ENCODE results near the gene NDFIP2. TPM values are rescaled to one million over a fixed set of nuclear protein-coding genes. Genes with fewer than 3 reads are reported as not detected.
"Not testable (repeated sequence)": the region's sequence is repeated elsewhere in the genome, so short reads cannot be mapped to it uniquely, and the experiment has no call there.

Gene NDFIP2
- total RNA-seq, 1 experiment from 2014 or later: 14.0 TPM

DNA sequence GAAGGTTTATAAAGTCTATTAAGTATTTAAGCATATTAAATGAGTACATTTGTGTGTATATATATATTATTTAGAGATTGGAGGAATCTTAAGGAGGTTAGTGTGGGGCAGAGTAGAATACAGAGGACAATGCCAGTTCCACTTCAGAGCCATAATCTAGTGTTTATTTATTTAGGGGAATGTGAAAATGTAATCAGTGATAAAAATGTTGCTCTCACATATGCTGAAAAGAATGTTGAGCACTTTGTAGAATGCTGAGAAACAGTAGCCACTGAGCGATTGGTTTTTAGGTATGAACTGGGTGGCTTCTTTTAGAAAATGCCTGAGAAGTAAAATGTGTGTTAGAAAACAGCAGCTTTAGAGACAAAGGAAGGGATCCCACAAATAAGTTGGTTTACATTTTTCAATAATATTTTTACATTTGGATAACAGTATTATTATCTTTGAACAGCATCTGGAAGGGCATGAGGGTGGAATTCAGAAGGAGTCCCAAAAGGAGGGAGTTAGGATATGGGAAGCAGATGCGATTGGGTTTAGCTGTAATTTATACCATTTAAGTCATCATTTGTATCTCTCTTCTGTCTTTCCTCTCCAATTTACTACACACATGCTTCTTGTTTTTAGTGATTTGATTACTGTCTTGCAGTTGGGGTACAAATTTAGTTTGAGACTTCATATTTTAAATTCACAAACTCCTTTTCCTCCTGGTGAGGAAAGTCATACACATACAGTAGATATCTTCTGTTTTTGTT is 68.6 kb downstream of the NDFIP2 start:
- H3K27me3 ChIP-seq (ENCODE audit: control insufficient read depth, insufficient read depth, low read length): no peaks in the 10 kb centered on the region
- H3K36me3 ChIP-seq (replicated peaks; ENCODE audit: control insufficient read depth, insufficient read depth, low read length): no peaks in the 10 kb centered on the region
- no peak for DNase-seq
- H3K4me3 ChIP-seq (ENCODE audit: insufficient read depth, low read depth, low read length): no peak overlapping the region

DNA sequence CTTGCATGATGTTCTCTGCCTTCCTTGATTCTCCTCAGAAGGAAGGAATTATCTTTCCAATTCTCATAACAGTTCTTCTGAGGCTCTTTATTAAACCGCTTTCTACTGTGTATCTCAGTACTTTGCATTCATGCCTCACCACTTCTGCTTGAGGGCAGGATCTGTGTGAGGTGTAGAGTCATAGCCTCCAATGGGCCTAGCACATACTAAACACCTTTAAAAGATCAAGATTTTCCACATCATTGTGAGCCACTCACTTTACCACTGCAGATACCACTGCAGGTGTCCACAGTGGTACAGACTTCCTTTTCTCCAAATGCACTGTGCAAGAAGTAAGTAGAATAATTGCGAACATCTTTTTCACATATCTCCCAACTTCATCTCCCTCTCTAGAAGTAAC is 76.7 kb downstream of the NDFIP2 start:
- Histone ChIP-seq H3K27me3 (ENCODE audit: control insufficient read depth, insufficient read depth, low read length) (no peaks in the 10 kb centered on the region), H3K36me3 (replicated peaks; ENCODE audit: control insufficient read depth, insufficient read depth, low read length) (no peaks in the 10 kb centered on the region), H3K4me3 (ENCODE audit: insufficient read depth, low read depth, low read length) (no peak overlapping the region)
- no peak for DNase-seq

DNA sequence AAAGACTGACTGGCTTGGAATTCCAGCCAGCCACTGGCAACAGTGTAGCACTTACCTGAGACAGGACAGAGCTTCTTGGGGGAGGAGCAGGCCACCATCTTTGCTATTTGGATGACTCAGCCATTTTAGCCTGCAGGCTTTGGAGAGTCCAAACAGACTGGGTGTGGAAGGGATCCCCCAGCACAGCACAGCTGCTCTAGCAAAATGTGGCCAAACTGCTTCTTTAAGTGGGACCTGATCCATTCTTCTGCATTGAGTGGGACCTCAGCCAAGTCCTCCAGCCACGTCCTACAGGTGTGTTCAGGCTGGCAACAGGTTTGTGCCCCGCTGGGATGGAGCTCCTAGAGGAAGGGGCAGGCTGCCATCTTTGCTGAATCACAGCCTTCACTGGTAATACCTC is 80.0 kb downstream of the NDFIP2 start:
- no peaks in the 10 kb centered on the region for H3K36me3 ChIP-seq (replicated peaks; ENCODE audit: control insufficient read depth, insufficient read depth, low read length)
- H3K4me3 ChIP-seq (ENCODE audit: insufficient read depth, low read depth, low read length): no peak overlapping the region
- DNase-seq: no peak
- H3K27me3 ChIP-seq (ENCODE audit: control insufficient read depth, insufficient read depth, low read length): no peaks in the 10 kb centered on the region

DNA sequence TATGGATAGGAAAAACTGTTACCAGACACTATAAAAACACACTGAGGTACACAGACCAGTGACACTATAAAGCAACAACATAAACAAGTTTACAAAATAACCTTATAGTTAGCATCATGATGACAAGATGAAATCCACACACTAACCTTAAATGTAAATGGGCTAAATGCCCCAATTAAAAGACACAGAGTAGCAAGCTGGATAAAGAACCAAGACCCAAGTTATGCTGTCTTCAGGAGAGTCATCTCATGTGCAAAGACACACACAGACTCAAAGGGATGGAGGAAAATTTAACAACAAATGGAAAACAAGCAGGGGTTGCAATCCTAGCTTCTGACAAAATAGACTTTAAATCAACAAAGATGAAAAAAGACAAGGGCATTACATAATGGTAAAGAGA is 81.6 kb downstream of the NDFIP2 start:
- H3K36me3 ChIP-seq (replicated peaks; ENCODE audit: control insufficient read depth, insufficient read depth, low read length): no peaks in the 10 kb centered on the region
- DNase-seq: no peak
- no peak overlapping the region for H3K4me3 ChIP-seq (ENCODE audit: insufficient read depth, low read depth, low read length)
- no peaks in the 10 kb centered on the region for H3K27me3 ChIP-seq (ENCODE audit: control insufficient read depth, insufficient read depth, low read length)

DNA sequence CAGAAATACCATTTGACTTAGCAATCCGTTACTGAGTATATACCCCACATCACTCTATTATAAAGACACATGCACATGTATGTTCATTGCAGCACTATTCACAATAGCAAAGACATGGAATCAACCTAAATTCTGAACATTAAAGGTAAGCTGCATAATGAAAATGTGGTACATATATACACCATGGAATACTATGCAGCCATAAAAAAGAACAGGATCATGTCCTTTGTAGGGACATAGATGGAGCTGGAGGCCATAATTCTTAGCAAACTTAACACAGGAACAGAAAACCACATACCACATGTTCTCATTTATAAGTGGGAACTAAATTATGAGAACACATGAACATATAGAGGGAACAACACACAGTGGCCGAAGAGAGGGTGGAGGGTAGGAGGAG is 85.2 kb downstream of the NDFIP2 start:
- H3K27me3 ChIP-seq (ENCODE audit: control insufficient read depth, insufficient read depth, low read length): no peaks in the 10 kb centered on the region
- no peaks in the 10 kb centered on the region for H3K36me3 ChIP-seq (replicated peaks; ENCODE audit: control insufficient read depth, insufficient read depth, low read length)
- DNase-seq: no peak
- no peak overlapping the region for H3K4me3 ChIP-seq (ENCODE audit: insufficient read depth, low read depth, low read length)

DNA sequence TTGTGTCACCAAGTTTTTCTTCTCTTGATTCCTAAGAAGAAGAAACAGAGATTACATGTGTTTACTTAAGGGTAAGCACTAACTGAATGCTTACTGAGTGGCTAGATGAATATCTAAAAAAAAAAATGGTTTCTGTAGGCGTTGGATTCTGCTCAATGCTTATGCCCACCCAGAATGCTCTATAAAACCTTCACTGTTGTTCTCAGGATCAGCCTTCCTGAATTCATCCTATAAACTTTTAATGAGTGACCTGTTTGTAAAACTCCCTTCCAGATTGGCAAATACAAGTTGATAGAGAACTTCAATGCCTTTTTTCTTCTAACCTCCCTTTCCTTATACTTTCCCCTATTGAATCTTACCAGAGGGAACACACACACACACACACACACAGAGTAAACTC is 90.2 kb downstream of the NDFIP2 start:
- no peak for DNase-seq
- no peak overlapping the region for H3K4me3 ChIP-seq (ENCODE audit: insufficient read depth, low read depth, low read length)
- H3K36me3 ChIP-seq (replicated peaks; ENCODE audit: control insufficient read depth, insufficient read depth, low read length): no peaks in the 10 kb centered on the region
- no peaks in the 10 kb centered on the region for H3K27me3 ChIP-seq (ENCODE audit: control insufficient read depth, insufficient read depth, low read length)

DNA sequence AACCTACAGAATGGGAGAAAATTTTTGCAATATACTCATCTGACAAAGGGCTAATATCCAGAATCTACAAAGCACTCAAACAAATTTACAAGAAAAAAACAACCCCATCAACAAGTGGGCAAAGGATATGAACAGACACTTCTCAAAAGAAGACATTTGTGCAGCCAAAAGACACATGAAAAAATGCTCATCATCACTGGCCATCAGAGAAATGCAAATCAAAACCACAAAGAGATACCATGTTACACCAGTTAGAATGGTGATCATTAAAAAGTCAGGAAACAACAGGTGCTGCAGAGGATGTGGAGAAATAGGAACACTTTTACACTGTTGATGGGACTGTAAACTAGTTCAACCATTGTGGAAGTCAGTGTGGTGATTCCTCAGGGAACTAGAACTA is 92.9 kb downstream of the NDFIP2 start:
- H3K27me3 ChIP-seq (ENCODE audit: control insufficient read depth, insufficient read depth, low read length); DNase-seq; H3K36me3 ChIP-seq (replicated peaks; ENCODE audit: control insufficient read depth, insufficient read depth, low read length); H3K4me3 ChIP-seq (ENCODE audit: insufficient read depth, low read depth, low read length): not testable (repeated sequence)

DNA sequence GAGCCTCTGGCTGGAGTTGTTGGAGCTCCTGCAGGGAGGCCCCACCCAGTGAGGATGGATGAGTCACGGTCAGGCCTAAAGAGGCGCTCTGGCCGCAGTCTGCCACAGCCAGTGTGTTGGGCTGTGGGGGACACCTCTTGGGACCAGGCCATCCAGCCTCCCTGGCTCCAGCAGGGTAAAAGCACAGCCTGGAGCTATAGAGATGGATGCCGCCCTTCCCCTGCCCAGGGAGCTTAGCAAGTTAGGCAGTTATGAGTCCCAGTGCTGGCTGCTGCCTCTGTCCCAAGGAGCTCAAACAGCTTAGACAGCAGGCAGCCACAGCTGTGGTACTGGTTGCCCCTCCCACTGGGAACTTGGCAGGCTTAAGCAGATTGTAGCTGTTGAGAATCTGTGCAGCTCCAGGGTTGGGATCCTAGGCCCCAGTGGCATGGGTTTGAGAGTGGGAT is 100.9 kb downstream of the NDFIP2 start:
- no peak overlapping the region for H3K4me3 ChIP-seq (ENCODE audit: insufficient read depth, low read depth, low read length)
- no peaks in the 10 kb centered on the region for H3K27me3 ChIP-seq (ENCODE audit: control insufficient read depth, insufficient read depth, low read length)
- DNase-seq: no peak
- no peaks in the 10 kb centered on the region for H3K36me3 ChIP-seq (replicated peaks; ENCODE audit: control insufficient read depth, insufficient read depth, low read length)

DNA sequence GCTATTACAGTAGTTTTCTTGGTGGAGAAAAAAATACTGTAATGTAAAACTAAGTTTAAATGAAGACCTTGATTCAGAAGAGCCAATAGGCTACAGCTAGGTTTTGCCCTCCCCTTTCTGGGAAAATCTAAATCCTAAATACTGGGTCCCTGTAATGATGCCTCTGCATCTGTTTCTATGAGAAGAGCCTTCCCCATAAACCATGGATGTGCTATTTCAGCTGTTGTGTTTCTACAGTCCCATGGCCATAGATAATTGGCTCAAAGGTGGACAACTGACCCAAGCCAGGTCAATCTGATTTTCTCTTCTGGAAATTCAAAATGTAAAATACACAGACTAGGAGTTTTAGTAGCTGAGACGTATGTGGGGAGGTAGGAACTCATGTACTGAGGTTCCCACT is 101.9 kb downstream of the NDFIP2 start:
- no peak for DNase-seq
- Histone ChIP-seq H3K4me3 (ENCODE audit: insufficient read depth, low read depth, low read length) (no peak overlapping the region), H3K27me3 (ENCODE audit: control insufficient read depth, insufficient read depth, low read length) (no peaks in the 10 kb centered on the region), H3K36me3 (replicated peaks; ENCODE audit: control insufficient read depth, insufficient read depth, low read length) (no peaks in the 10 kb centered on the region)

DNA sequence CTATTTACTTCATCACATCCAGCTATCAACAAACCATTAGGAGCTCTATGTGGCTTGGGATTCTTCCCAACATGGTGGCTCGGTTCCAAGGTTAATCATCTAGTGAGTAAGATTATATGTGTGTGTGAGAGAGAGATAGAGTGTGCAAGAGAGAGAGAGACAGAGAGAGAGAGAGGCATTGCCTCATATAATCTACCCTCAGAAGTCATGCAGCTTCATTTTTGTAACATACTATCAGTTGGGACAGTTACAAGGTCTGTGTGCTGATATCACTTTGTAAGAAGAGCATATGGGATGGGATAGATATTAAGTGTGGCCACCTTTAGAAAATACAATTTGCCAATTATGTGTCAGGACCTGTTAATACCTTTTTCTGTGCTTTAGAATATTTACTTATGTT is 104.1 kb downstream of the NDFIP2 start:
- H3K36me3 ChIP-seq (replicated peaks; ENCODE audit: control insufficient read depth, insufficient read depth, low read length): no peaks in the 10 kb centered on the region
- no peak overlapping the region for H3K4me3 ChIP-seq (ENCODE audit: insufficient read depth, low read depth, low read length)
- no peak for DNase-seq
- no peaks in the 10 kb centered on the region for H3K27me3 ChIP-seq (ENCODE audit: control insufficient read depth, insufficient read depth, low read length)

DNA sequence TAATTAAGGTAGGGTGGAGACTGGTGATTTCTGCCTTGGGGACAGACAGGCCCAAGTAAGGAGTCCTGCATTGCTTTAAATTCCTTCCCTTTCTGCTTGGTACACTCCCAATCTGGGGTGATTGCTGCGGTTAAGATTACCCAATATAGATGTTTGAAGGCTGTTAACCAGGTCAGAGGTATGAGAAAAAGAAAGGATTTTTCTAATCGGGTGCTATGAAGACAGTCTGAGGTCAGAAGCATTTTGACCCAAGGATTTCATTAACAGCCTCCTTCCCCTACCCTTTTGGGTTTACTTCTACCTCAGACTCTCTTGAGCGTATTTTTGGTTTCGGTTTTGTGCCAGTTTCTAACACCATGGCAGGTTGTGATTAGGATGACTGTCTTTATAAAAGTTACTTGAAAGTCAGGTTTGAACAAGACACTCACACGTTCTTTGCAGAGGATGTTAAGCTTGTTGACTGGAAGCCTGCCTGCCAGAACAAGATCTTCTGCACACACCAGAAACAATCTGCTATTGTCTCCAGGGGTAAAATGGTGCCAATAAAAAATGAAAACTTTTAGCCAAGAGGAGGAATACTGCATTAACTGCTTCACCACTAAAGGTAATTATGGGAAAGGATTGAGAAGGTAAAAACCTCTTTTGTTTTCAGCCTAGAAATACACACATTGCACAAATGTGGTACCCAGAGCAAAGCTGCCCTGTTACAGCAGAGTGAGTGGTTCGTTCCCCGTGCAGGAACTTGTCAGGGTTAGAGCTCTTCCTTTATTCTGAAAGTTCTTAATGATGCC is 108.8 kb downstream of the NDFIP2 start:
- no peaks in the 10 kb centered on the region for H3K27me3 ChIP-seq (ENCODE audit: control insufficient read depth, insufficient read depth, low read length)
- no peaks in the 10 kb centered on the region for H3K36me3 ChIP-seq (replicated peaks; ENCODE audit: control insufficient read depth, insufficient read depth, low read length)
- no peak overlapping the region for H3K4me3 ChIP-seq (ENCODE audit: insufficient read depth, low read depth, low read length)
- DNase-seq: no peak

DNA sequence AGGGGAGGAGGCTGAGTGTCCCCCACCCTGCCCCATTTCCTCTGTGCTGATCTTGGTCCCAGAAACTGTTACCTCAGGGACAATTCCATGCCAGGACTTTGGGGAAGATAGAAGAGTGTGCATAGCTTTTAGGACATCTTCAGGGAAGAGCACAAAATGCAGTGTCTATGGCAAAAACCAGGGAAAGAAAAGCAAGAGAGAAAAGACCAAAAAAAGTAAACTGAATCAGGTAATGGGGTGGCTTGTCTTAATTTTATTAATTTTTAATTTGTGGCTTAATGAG is 109.4 kb downstream of the NDFIP2 start:
- no peak for DNase-seq
- H3K36me3 ChIP-seq (replicated peaks; ENCODE audit: control insufficient read depth, insufficient read depth, low read length): no peaks in the 10 kb centered on the region
- H3K27me3 ChIP-seq (ENCODE audit: control insufficient read depth, insufficient read depth, low read length): no peaks in the 10 kb centered on the region
- no peak overlapping the region for H3K4me3 ChIP-seq (ENCODE audit: insufficient read depth, low read depth, low read length)

DNA sequence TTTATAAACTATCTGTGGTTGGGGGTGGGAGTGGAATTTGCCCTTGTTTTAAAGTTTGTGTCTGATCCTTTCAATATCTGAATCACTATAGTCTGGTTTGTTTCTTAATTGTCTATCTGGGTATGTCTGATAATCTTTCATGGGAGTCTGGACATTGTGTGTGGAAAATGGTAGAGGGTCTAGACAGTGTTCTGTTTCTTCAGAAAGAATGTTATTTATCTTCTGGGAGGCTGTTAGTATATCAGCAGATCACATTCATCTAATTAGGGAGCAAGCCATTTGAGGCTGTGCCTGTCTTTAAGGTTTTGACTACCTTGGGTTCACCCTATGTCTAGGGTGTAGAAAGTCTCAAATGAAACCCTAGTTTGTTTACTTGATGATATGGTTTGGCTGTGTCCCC is 110.5 kb downstream of the NDFIP2 start:
- Histone ChIP-seq H3K4me3 (ENCODE audit: insufficient read depth, low read depth, low read length) (no peak overlapping the region), H3K27me3 (ENCODE audit: control insufficient read depth, insufficient read depth, low read length) (no peaks in the 10 kb centered on the region), H3K36me3 (replicated peaks; ENCODE audit: control insufficient read depth, insufficient read depth, low read length) (no peaks in the 10 kb centered on the region)
- DNase-seq: no peak

DNA sequence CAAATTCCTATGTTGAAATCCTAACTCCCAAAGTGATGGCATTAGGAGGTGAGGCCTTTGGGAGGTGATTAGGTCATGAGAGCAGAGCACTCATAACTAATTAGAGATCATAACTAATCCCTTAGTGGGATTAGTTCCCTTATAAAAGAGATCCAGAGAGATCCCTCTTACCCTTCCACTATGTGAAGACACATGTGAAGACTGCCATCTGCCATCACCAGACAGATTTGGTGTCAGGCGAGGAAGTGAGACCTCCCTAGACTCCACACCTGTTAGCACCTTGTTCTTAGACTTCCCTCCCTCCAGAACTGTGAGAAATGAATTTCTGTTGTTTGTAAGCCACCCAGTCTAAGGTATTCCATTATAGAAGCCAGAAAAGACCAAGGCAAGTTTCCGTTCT is 112.2 kb downstream of the NDFIP2 start:
- Histone ChIP-seq H3K36me3 (replicated peaks; ENCODE audit: control insufficient read depth, insufficient read depth, low read length) (no peaks in the 10 kb centered on the region), H3K4me3 (ENCODE audit: insufficient read depth, low read depth, low read length) (no peak overlapping the region), H3K27me3 (ENCODE audit: control insufficient read depth, insufficient read depth, low read length) (no peaks in the 10 kb centered on the region)
- no peak for DNase-seq

DNA sequence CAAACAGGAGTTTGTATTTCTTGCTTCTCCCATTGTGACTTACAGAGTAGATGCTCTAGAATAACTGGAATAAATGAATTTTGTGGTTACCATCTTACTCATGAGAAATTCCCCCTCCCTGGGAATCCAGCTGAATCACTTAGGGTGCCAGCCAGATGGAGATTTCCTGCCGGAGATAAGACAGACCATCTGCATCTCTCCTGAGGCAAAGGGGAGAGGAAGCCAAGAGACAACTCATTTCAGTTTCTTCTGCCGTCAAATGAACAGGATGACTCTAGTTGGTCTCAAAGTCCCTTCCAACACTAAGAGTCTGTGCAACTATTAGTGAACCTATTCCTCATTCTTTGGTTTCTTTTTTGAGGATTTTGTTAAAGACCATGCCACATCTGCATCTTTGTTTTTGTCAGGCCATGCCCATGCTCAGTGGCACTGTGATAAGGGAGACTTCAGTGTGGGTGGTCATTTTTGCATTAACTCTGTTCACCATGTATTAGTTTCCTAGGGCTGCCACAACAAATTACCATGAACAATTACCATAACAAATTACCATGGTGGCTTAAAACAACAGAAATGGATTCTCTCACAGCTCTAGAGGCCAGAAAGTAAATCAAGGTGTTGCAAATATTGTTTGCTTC is 112.8 kb downstream of the NDFIP2 start:
- Histone ChIP-seq H3K27me3 (ENCODE audit: control insufficient read depth, insufficient read depth, low read length) (no peaks in the 10 kb centered on the region), H3K4me3 (ENCODE audit: insufficient read depth, low read depth, low read length) (no peak overlapping the region), H3K36me3 (replicated peaks; ENCODE audit: control insufficient read depth, insufficient read depth, low read length) (no peaks in the 10 kb centered on the region)
- no peak for DNase-seq

All from H7 (cell line).